GM10248 (cell line): ENCODE data around the gene RAB22A.
"Not testable (repeated sequence)": the region's sequence is repeated elsewhere in the genome, so short reads cannot be mapped to it uniquely, and the experiment has no call there.

Experiments used
- CTCF ChIA-PET: fragments of 300-600 bp; sonication (Branson Sonifier 250); formaldehyde crosslinking; extraction: SDS; loops from one replicate; lab custom pipeline; 2021; ENCODE audit warnings: antibody characterized with exemption; lab: Yijun Ruan, JAX
- POLR2A ChIA-PET: fragments of 350-650 bp; sonication (Branson Sonifier 250); formaldehyde crosslinking; extraction: SDS; loops from one replicate; lab custom pipeline; 2020; ENCODE audit warnings: antibody characterized with exemption; lab: Yijun Ruan, JAX
- DNase-seq: peaks from one replicate; pipeline ENCODE4 v3.0.0; 2012; ENCODE audit errors: extremely low spot score
- CTCF ChIP-seq: IDR thresholded peaks from 2 replicates; pipeline ENCODE4 v1.5.1; 2012; ENCODE audit warnings: mild to moderate bottlenecking, low read depth; ENCODE audit errors: extremely low read depth, missing control alignments, control extremely low read depth

The RAB22A gene

GRCh38 chr20:58362970-58363369 lies 53.5 kb downstream of the RAB22A start:
- ChIA-PET POLR2A (no interaction called here), CTCF (interaction anchor here (1.0 to 1.4 kb wide), 3 partner anchors 16 to 21 kb away, joined by 3 to 5 read pairs (median 3); no protein-coding TSS in a partner anchor)
- TF ChIP-seq CTCF, result no peak
- DNase-seq, result no peak

- ChIA-PET POLR2A (no interaction called here), CTCF (interaction anchor here (1.4 to 2.8 kb wide), 2 partner anchors 14 to 16 kb away, joined by 3 to 7 read pairs; no protein-coding TSS in a partner anchor)
- DNase-seq, result no peak
- TF ChIP-seq CTCF, result no peak
Measured at GRCh38 chr20:58366866-58367265, 57.4 kb downstream of the RAB22A start.

GRCh38 chr20:58372806-58373205 lies 63.3 kb downstream of the RAB22A start:
- ChIA-PET CTCF (interaction anchor here (1.4 to 1.5 kb wide), 3 partner anchors 10 to 75 kb away, joined by 3 to 6 read pairs (median 5); no protein-coding TSS in a partner anchor), POLR2A (no interaction called here)
- DNase-seq, result no peak
- no peak for TF ChIP-seq CTCF

GRCh38 chr20:58373296-58373695 lies 63.8 kb downstream of the RAB22A start:
- CTCF ChIA-PET, result interaction anchor here (1.4 to 1.5 kb wide), 2 partner anchors 9 to 31 kb away, joined by 3 to 6 read pairs; no protein-coding TSS in a partner anchor
- POLR2A ChIA-PET, DNase-seq: not testable (repeated sequence)

- ChIA-PET POLR2A (no interaction called here), CTCF (interaction anchor here (0.8 to 1.5 kb wide), 2 partner anchors 19 to 32 kb away, joined by 3 to 6 read pairs; no protein-coding TSS in a partner anchor)
Measured at GRCh38 chr20:58374027-58374850, 64.7 kb downstream of the RAB22A start.

GRCh38 chr20:58374906-58375758 lies 65.6 kb downstream of the RAB22A start:
- TF ChIP-seq CTCF, result no peak
- ChIA-PET POLR2A (no interaction called here), CTCF (no interaction called here)
- DNase-seq, result no peak

More at GRCh38 chr20:58374027-58374850, 64.7 kb downstream of the RAB22A start:
- TF ChIP-seq CTCF, result no peak
- no peak for DNase-seq
